HG03457 (cell line): ENCODE data around the gene OTOGL.
"Not testable (repeated sequence)": the region's sequence is repeated elsewhere in the genome, so short reads cannot be mapped to it uniquely, and the experiment has no call there.

Experiments used
- ATAC-seq: cut with Tn5 transposase; IDR thresholded peaks from one replicate; pipeline ENCODE4 v1.9.1; 2021; ENCODE audit warnings: moderate number of reproducible peaks; ENCODE audit not compliant: unreplicated experiment

The OTOGL gene

GRCh38 chr12:80099259-80099658, at the start of gene OTOGL:
TSS of gene OTOGL (plus strand) at chr12:80099537. CDS start at chr12:80209432, 109,895 bp downstream.
- no peak for ATAC-seq

DNA sequence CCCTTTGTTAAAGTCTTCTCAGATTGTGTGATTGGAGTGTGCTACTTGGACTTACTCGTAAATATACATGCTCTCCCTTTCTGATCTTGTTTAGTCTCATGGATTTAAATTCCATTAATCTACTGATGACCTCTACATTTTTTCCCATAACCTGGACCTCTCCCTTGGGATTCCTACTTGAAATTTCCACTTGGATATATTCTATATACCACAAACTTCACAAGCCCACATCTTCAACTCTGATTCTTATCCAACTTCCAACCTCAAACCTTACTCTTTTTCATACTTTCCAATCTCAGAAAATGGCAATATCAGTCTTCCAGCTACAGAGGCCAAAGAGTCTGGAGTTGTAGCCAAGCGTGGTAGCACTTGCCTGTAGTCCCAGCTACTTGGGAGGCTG, 49.1 kb upstream of the OTOGL start:
- ATAC-seq: no peak

DNA sequence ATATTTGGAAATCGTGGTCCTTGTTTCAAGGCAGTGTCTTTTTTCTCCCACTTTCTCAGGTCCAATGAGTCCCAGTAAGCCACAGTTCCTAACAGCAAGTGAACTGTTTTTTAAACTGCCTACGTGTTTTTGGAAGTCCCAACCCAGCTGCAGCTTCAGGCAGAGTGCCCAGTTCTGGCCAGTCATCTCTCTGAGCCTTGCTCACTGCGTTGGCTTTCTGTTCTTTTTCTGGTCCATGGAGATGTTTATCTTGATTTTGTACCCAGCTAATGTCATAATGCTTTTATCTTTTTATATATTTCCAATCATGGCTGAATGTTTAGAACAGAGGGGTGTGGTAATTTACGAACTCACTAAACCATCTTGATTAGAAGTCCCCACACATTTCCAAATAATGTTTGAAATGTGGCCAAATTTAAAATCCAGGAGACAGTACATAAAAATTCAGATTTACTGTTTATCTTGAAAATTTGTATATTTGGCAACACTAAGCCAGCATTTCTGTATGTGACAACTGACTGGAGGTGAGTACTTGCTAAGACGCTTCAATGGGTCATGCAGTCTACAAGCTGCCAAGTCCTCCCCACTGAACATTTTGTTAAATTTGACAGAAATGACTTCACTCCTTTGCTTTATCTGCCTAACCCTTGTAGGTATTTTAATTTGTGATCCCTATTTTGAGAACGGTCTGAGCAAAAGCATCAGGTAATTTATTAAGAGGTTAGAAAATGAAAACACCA, 46.1 kb upstream of the OTOGL start:
- ATAC-seq: no peak

DNA sequence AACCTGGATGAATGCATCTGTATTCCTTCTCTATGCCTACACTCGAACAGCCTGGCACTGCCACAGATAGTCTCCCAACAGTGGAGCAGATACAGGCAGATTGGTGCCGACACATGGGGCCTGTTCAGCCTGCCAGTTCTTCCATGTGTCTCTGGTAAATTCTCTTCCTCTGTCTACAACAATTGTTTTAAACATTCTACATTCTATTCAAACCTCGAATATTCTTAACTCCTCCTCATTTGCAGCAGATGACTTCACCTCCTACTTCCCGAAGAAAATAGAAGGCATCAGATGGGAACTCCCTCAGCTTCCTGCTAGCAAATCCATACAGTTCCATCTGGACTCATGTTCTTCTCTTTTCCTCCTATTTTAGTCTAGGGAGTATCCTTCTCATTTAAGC, 43.1 kb upstream of the OTOGL start:
- no peak for ATAC-seq

- no peak for ATAC-seq
These were observed 42.5 kb upstream of the OTOGL start for GRCh38 chr12:80056845-80057244.

- no peak for ATAC-seq
These were observed 40.8 kb upstream of the OTOGL start for GRCh38 chr12:80058586-80058985.

DNA sequence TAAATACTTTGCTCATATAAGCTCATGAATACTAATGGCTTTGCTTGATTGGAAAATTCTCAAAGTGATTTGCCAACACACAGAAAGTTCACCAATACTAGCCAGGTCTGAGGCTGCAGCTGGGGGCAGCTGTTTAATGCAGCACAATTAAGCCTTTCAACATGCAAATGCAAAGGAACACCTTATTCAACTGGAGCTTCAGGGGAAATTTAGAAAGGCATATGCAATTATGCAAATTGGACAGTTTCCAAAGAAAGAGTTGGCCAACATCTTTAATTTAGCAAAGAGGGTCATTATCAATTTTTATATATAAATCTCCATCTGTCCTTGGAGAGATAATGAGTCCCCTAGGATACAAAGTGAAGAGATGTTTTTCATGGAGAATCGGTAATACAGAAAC, 40.2 kb upstream of the OTOGL start:
- no peak for ATAC-seq

GRCh38 chr12:80059875-80060274, 39.5 kb upstream of the OTOGL start:
- ATAC-seq: no peak

DNA sequence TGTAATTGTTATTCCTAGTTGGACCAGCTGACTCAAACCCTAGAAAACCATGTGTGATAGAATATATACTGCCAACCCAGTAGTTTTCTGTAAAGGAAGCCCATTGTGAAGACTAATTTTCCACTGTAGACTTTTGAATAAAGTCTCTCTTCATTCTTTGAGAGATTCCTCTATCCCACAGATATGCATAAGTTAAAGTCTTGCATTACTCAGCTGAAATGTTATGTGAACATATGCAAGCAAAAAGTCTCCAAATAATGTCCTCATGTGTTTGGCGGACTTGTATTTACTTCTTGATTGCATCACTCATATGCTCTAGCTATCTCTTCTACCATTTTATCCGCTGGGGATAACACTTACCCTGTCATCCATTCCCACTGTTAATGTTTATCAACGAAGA, 35.1 kb upstream of the OTOGL start:
- ATAC-seq: no peak

DNA sequence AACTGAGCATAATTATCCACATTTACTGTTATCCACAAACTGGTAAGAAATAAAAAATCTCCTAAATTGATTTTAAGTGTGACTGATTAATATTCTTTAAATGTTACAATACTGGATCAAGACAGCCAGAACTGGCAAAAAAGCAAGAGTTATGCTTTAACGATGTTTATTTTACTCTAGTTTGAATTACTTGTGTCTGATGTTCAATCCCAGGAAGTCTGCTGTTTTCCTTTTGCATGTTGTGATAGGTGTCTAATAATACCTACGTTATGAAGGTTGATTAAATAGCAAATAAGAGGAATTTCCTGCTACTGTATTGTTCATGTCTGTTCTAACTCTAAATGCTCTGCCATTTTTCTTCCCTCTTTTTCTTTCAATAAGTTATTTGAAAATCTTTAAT, 34.4 kb upstream of the OTOGL start:
- no peak for ATAC-seq

DNA sequence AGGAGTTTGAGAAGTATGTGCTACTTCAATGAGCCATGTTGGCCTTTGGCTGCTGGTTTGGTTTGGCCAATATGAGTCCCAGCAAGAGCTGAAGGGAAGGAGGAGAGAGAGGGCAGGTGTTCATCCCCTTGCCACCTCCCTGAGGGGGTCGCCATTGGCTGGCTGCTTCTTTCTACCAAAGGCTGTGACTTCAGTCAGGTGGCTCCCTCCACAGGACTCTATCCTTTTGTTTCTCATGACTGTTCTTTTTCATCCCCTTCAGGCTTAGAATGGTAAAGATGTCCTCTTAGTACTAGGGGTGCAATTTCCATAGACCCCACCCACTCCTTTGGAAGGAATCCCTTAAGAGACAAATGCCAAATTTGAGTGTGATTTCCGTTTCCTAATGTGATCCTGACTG, 31.2 kb upstream of the OTOGL start:
- ATAC-seq: no peak

- not testable (repeated sequence) for ATAC-seq
These were observed 15.3 kb upstream of the OTOGL start for GRCh38 chr12:80083892-80084614.

DNA sequence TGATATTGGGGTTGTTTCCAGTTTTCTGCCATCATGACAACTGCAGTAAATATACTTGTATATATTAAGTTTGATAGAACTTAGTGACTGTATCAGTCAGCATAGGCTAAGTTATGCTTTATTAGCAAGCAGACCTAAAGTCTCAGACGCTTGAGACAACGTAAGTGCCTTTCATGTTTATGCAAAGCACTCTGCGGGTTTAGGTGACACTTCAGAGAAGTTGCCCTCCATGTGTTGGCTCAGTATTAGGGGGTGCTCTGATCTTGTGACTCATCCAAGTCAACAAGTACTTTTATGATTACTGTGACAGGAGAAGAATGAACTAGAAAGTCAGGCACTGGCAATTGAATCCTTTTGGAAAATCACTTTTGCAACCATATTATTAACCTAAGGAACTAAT, 13.3 kb upstream of the OTOGL start:
- ATAC-seq: no peak

- no peak for ATAC-seq
These were observed 11.7 kb upstream of the OTOGL start for GRCh38 chr12:80087486-80088213.

DNA sequence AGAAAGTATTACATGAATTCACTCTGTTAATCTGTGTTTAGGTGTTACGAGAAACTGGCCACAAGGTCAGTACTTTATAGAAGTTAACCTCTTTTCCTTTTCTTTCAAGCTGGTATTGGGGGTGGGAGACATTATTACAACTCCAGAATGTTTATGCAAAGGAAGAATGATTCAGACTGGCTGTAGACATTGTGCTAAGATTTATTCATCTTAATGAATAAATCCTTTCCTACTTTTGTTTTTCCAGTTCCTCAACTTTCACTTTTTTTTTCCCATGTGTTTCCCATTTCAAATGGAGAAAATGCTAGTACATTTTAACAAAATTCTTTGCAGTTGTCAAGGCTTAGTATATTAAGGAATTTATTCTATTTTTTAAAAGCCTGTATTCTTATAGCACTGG, 1.3 kb downstream of the OTOGL start:
- ATAC-seq: no peak

GRCh38 chr12:80101126-80101525, 1.8 kb downstream of the OTOGL start:
- ATAC-seq: no peak

DNA sequence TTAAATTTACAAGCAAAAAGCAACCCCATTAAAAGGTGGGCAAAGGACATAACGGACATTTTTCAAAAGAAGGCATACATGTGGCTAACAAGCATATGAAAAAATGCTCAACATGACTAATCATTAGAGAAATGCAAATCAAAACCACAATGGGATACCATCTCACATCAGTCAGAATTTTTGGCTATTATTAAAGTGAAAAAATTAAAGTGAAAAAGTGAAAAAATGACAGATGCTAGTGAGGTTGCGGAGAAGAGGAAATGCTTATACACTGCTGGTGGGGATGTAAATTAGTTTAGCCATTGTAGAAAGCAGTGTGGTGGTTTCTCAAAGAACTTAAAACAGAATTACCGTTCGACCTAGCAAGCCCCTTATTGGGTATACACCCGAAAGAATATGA, 7.9 kb downstream of the OTOGL start:
- no peak for ATAC-seq

DNA sequence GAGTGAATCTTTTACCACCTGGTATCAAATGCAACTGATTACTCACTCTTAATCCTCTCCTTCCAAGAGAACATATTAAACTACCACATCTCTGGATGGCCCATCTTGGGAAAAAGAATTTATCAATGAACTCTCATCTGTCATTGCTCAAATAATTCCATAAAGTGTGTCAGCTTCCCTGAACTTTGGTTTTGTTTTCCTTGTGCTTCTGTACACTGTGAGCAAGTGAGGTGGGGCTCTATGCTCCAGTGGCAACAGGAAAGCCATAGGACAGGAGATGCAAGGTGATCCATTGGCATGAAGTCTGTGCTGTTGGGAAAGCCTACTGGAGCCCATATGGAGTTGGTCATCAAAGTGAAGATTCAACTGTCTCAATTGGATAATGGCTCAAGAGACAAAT, 17.4 kb downstream of the OTOGL start:
- ATAC-seq: no peak

GRCh38 chr12:80118565-80119324, 19.4 kb downstream of the OTOGL start:
- no peak for ATAC-seq

DNA sequence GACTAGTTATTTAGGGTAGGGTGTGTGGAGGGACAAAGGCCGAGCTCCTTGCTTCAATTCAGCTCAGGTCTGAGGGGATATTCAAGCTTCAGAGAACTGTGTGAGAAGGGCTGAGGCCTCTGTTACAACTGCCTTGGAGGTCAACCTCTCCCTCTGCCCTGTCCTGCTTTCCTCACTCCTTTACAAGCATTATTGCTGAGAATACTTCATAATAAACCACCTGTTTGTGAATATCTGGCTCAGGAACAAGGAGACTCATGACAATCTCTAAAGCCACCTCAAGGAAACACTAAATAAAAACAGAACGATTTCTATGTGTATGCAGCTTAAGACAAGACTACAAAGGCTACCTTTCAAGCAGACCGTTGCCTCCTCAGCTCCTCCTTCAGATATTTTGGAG, 21.7 kb downstream of the OTOGL start:
- ATAC-seq: no peak

- ATAC-seq: no peak
These were observed 22.3 kb downstream of the OTOGL start for GRCh38 chr12:80121661-80122060.
